Calu3 (cell line): ENCODE measurements around the gene OS9. TPM values are rescaled to one million over a fixed set of nuclear protein-coding genes. Genes with fewer than 3 reads are reported as not detected.

Experiments
- BruUV-seq: library from RNA; stranded (reverse); fragments of 400-500 nt; replicated peaks from 2 replicates; lab custom pipeline; 2021; lab: Mats Ljungman, UMichigan
- CTCF ChIA-PET: fragments of 300-600 bp; sonication (Branson Sonifier 250); formaldehyde crosslinking; loops from one replicate; lab custom pipeline; 2022; ENCODE audit warnings: antibody characterized with exemption; lab: Charles Lee
- DNase-seq: peaks from one replicate; pipeline ENCODE4 v3.0.0; 2022
- H3K27ac Mint-ChIP-seq: one replicate; pipeline ENCODE4 v1.8.0; 2022; ENCODE audit warnings: mixed read lengths; ENCODE audit not compliant: unreplicated experiment
- H3K27me3 Mint-ChIP-seq: one replicate; pipeline ENCODE4 v1.8.0; 2022; ENCODE audit warnings: mixed read lengths; ENCODE audit not compliant: unreplicated experiment
- H3K36me3 Mint-ChIP-seq: one replicate; pipeline ENCODE4 v1.8.0; 2022; ENCODE audit warnings: mild to moderate bottlenecking, moderate library complexity, mixed read lengths; ENCODE audit not compliant: insufficient read depth, unreplicated experiment
- H3K4me1 Mint-ChIP-seq: one replicate; pipeline ENCODE4 v1.8.0; 2022; ENCODE audit warnings: mild to moderate bottlenecking, low read depth, mixed read lengths; ENCODE audit not compliant: unreplicated experiment
- H3K4me3 Mint-ChIP-seq: one replicate; pipeline ENCODE4 v1.8.0; 2022; ENCODE audit warnings: mild to moderate bottlenecking, low read depth, moderate library complexity, mixed read lengths; ENCODE audit not compliant: unreplicated experiment
- H3K9me3 Mint-ChIP-seq: one replicate; pipeline ENCODE4 v1.8.0; 2022; ENCODE audit warnings: low read depth, mixed read lengths; ENCODE audit not compliant: unreplicated experiment
- CTCF ChIP-seq: fragments of 200-600 bp; IDR thresholded peaks from one replicate; pipeline ENCODE4 v1.8.0; 2022; ENCODE audit warnings: antibody characterized with exemption; ENCODE audit not compliant: unreplicated experiment
- intact Hi-C: fragments of 100-400 bp; cut with micrococcal nuclease; formaldehyde crosslinking; loops from one replicate; pipeline ENCODE4 v1.10.0; 2022; ENCODE audit not compliant: unreplicated experiment
- total RNA-seq: library from RNA; stranded (reverse); gene quantifications from 2 replicates; pipeline ENCODE4 v1.2.3, GENCODE V29; 2022

The OS9 gene
- total RNA-seq, 1 experiment from 2014 or later = 221 TPM

GRCh38 chr12:57758552-57759359, 64.8 kb downstream of the OS9 start:
- CTCF ChIA-PET = interaction anchor here (0.8 to 0.9 kb wide), 2 partner anchors 33 to 138 kb away, joined by 3 to 4 read pairs; no protein-coding TSS in a partner anchor
- H3K27ac Mint-ChIP-seq = no peak overlapping the region
- H3K27me3 Mint-ChIP-seq = peaks cover 11% of the 10 kb centered on the region
- no peaks in the 10 kb centered on the region for H3K9me3 Mint-ChIP-seq
- no TSS peak for BruUV-seq
- H3K4me1 Mint-ChIP-seq = peaks cover 20% of the 10 kb centered on the region
- intact Hi-C loops = no loop called here
- no peak for TF ChIP-seq CTCF
- no peak overlapping the region for H3K4me3 Mint-ChIP-seq
- no peak for DNase-seq
- peaks cover 58% of the 10 kb centered on the region for H3K36me3 Mint-ChIP-seq

DNA sequence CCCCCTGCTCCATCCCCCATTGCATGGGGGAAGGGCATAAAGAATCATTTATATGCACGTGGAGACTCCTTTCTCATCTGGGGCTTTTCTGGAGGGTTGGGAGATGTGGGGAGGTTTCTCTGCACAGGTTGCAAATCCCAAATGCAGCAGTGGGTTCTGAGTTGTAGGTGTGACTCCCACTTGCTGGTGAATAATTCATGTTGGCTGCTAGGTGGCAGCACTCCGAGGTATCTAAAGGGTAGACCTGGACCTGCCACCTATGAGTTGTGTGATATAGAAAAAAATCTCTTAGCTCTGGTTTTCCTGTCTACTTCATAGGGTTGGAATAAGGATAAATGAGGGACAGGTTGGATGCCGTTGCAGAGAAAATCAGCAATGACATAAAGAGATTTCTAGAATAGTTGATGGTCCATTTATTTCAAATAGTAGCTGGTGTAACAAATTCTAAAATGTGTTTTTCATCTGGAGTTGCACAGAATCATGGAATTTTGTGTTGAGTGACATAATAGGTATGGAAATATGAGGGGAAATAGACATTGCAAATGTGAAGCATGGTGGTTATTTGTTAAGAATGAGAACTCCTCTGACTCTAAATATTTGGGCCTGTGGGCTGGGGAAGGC, 65.5 kb downstream of the OS9 start:
- no peak overlapping the region for H3K4me3 Mint-ChIP-seq
- intact Hi-C loops = no loop called here
- peak; percentile 57 for DNase-seq
- peaks cover 14% of the 10 kb centered on the region for H3K4me1 Mint-ChIP-seq
- no peaks in the 10 kb centered on the region for H3K9me3 Mint-ChIP-seq
- peaks cover 18% of the 10 kb centered on the region for H3K27me3 Mint-ChIP-seq
- CTCF ChIA-PET = interaction anchor here (0.5 to 0.9 kb wide), 4 partner anchors 13 to 416 kb away, joined by 3 to 4 read pairs (median 3); partner anchors contain the start of genes EEF1AKMT3 and METTL1
- peaks cover 57% of the 10 kb centered on the region for H3K36me3 Mint-ChIP-seq
- TF ChIP-seq CTCF = peak; percentile 55
- BruUV-seq = no TSS peak
- H3K27ac Mint-ChIP-seq = no peak overlapping the region

- intact Hi-C loops = no loop called here
- Mint-ChIP-seq H3K27me3 (peaks cover 28% of the 10 kb centered on the region), H3K36me3 (peaks cover 58% of the 10 kb centered on the region), H3K27ac (no peak overlapping the region), H3K4me3 (no peak overlapping the region), H3K9me3 (no peaks in the 10 kb centered on the region), H3K4me1 (peaks cover 22% of the 10 kb centered on the region)
- CTCF ChIA-PET = interaction anchor here (0.6 to 0.9 kb wide), 2 partner anchors 12 to 18 kb away, joined by 3 read pairs; partner anchors contain the start of genes EEF1AKMT3 and METTL1
- BruUV-seq = no TSS peak
- DNase-seq = no peak
- no peak for TF ChIP-seq CTCF
Measured at GRCh38 chr12:57760347-57760982, 66.5 kb downstream of the OS9 start.

DNA sequence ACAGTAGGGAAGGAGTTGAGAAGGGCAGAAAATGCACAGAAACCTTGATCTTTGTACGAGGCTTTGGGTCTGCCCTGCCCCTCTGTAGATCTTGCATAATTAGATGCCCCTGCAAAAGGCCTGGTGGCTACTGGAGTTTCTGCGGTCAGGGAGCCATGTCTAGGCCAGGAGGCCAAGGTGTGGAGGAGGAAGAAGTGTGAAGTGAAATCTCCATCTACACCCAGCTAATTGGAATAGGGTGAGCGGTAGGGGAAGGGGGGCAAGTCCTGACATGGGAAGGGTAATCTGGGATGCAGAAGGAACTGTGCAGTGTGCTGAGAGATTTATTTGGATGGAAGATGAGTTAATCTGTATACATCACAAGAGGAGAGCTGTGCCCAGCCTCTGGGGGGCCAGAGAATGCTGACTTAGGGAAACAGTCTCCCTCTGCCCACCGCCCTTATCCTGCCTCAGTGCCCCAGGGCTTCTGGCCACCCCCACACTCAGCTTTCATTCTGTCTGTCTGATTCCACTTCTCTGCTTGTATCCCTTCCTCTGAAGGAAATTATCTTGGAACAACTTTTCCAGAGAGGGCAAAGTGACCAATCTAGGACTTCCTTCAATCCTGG, 67.6 kb downstream of the OS9 start:
- intact Hi-C loops = no loop called here
- Mint-ChIP-seq H3K36me3 (peaks cover 52% of the 10 kb centered on the region), H3K27ac (peak overlapping the region; percentile 24), H3K4me3 (no peak overlapping the region), H3K4me1 (peaks cover 22% of the 10 kb centered on the region), H3K9me3 (no peaks in the 10 kb centered on the region), H3K27me3 (peaks cover 38% of the 10 kb centered on the region)
- TF ChIP-seq CTCF = no peak
- no TSS peak for BruUV-seq
- CTCF ChIA-PET = interaction anchor here (0.9 kb wide), 1 partner anchor 751 kb away, joined by 4 read pairs; no protein-coding TSS in a partner anchor
- no peak for DNase-seq
